H9 (cell line): ENCODE data around the gene NR1H2. TPM values are rescaled to one million over a fixed set of nuclear protein-coding genes. Genes with fewer than 3 reads are reported as not detected.

Source experiments
- DNase-seq: peaks from one replicate; pipeline ENCODE4 v3.0.0-alpha.2; 2017
- H2AFZ ChIP-seq: one replicate; pipeline ENCODE4 v1.6.1; 2013; ENCODE audit warnings: mild to moderate bottlenecking, low read length, control low read depth, moderate library complexity
- H2AK5ac ChIP-seq: 2 replicates; pipeline ENCODE4 v1.6.1; 2013; ENCODE audit warnings: low read length, control low read depth, mixed read lengths; ENCODE audit not compliant: insufficient read length
- H2BK120ac ChIP-seq: one replicate; pipeline ENCODE4 v1.6.1; 2013; ENCODE audit warnings: low read depth, mild to moderate bottlenecking, low read length, control low read depth, inconsistent platforms; ENCODE audit not compliant: poor library complexity, severe bottlenecking
- H2BK12ac ChIP-seq: 2 replicates; pipeline ENCODE4 v1.6.1; 2013; ENCODE audit warnings: low read length, control low read depth, mixed read lengths, low read depth; ENCODE audit not compliant: insufficient read length
- H2BK15ac ChIP-seq: 2 replicates; pipeline ENCODE4 v1.6.1; 2013; ENCODE audit warnings: low read depth, low read length, control low read depth
- H2BK20ac ChIP-seq: one replicate; pipeline ENCODE4 v1.6.1; 2013; ENCODE audit warnings: low read depth, mild to moderate bottlenecking, low read length, control low read depth, inconsistent platforms; ENCODE audit not compliant: poor library complexity, severe bottlenecking
- H2BK5ac ChIP-seq: 2 replicates; pipeline ENCODE4 v1.6.1; 2013; ENCODE audit warnings: low read length, control low read depth, mixed read lengths; ENCODE audit not compliant: insufficient read length
- H3K14ac ChIP-seq: 2 replicates; pipeline ENCODE4 v1.6.1; 2013; ENCODE audit warnings: low read length, control low read depth; ENCODE audit not compliant: insufficient read depth
- H3K18ac ChIP-seq: 2 replicates; pipeline ENCODE4 v1.6.1; 2013; ENCODE audit warnings: low read depth, mild to moderate bottlenecking, mixed read lengths, low read length, control low read depth; ENCODE audit not compliant: insufficient read length
- H3K23ac ChIP-seq: 2 replicates; pipeline ENCODE4 v1.6.1; 2013; ENCODE audit warnings: low read length, control low read depth, mixed read lengths, low read depth; ENCODE audit not compliant: insufficient read length
- H3K23me2 ChIP-seq: 2 replicates; pipeline ENCODE4 v1.6.1; 2013; ENCODE audit warnings: low read depth, mild to moderate bottlenecking, mixed read lengths, low read length, control low read depth; ENCODE audit not compliant: insufficient read length, poor library complexity, severe bottlenecking
- H3K27ac ChIP-seq: 2 replicates; pipeline ENCODE4 v1.5.1; 2013; ENCODE audit warnings: low read length, control low read depth, mixed read lengths, low read depth; ENCODE audit not compliant: insufficient read length
- H3K27me3 ChIP-seq: 2 replicates; pipeline ENCODE4 v1.6.1; 2013; ENCODE audit warnings: low read length, control low read depth, inconsistent platforms; ENCODE audit not compliant: insufficient read depth
- H3K4ac ChIP-seq: 2 replicates; pipeline ENCODE4 v1.6.1; 2013; ENCODE audit warnings: low read depth, mild to moderate bottlenecking, control low read depth, inconsistent platforms, low read length, moderate library complexity
- H3K4me1 ChIP-seq: 2 replicates; pipeline ENCODE4 v1.6.1; 2013; ENCODE audit warnings: low read length, control low read depth, inconsistent platforms; ENCODE audit not compliant: insufficient read depth
- H3K4me2 ChIP-seq: 2 replicates; pipeline ENCODE4 v1.6.1; 2013; ENCODE audit warnings: low read length, control low read depth, mixed read lengths; ENCODE audit not compliant: insufficient read length, insufficient read depth
- H3K56ac ChIP-seq: 2 replicates; pipeline ENCODE4 v1.6.1; 2013; ENCODE audit warnings: low read depth, mild to moderate bottlenecking, mixed read lengths, low read length, control low read depth; ENCODE audit not compliant: insufficient read length
- H3K79me1 ChIP-seq: 2 replicates; pipeline ENCODE4 v1.6.1; 2013; ENCODE audit warnings: low read depth, mild to moderate bottlenecking, moderate library complexity, low read length, control low read depth, inconsistent platforms; ENCODE audit not compliant: insufficient read depth, poor library complexity, severe bottlenecking
- H3K79me2 ChIP-seq: 2 replicates; pipeline ENCODE4 v1.6.1; 2013; ENCODE audit warnings: low read length, control low read depth, inconsistent platforms; ENCODE audit not compliant: insufficient read depth
- H3K9ac ChIP-seq: 2 replicates; pipeline ENCODE4 v1.6.1; 2013; ENCODE audit warnings: low read length, control low read depth, mixed read lengths; ENCODE audit not compliant: insufficient read length; ENCODE audit errors: extremely low read depth
- H3K9me3 ChIP-seq: one replicate; pipeline ENCODE4 v1.6.1; 2013; ENCODE audit warnings: low read depth, low read length, inconsistent platforms; ENCODE audit not compliant: control insufficient read depth
- H3T11ph ChIP-seq: one replicate; pipeline ENCODE4 v1.6.1; 2013; ENCODE audit warnings: mild to moderate bottlenecking, low read length, control low read depth, inconsistent platforms
- H4K20me1 ChIP-seq: one replicate; pipeline ENCODE4 v1.6.1; 2013; ENCODE audit not compliant: control insufficient read depth, insufficient read length, insufficient read depth
- H4K5ac ChIP-seq: 2 replicates; pipeline ENCODE4 v1.6.1; 2013; ENCODE audit warnings: low read depth, mild to moderate bottlenecking, mixed read lengths, low read length, control low read depth; ENCODE audit not compliant: insufficient read length
- H4K8ac ChIP-seq: replicated peaks from 2 replicates; pipeline ENCODE4 v1.6.1; 2013; ENCODE audit warnings: low read length, control low read depth, mixed read lengths, low read depth; ENCODE audit not compliant: insufficient read length
- H4K91ac ChIP-seq: 2 replicates; pipeline ENCODE4 v1.6.1; 2013; ENCODE audit warnings: low read depth, mild to moderate bottlenecking, moderate library complexity, mixed read lengths, low read length, control low read depth; ENCODE audit not compliant: insufficient read length
- H3K27ac Mint-ChIP-seq, 3 experiments: 2 replicates in 2 of 3; 3 replicates in 1 of 3; pipeline ENCODE4 v1.8.0; 2020 to 2021; ENCODE audit warnings: mixed read lengths in 3 of 3, mild to moderate bottlenecking in 1 of 3, moderate library complexity in 1 of 3
- H3K27me3 Mint-ChIP-seq: 2 replicates; pipeline ENCODE4 v1.8.0; 2021; ENCODE audit warnings: low read depth, mild to moderate bottlenecking, moderate library complexity, mixed read lengths
- H3K36me3 Mint-ChIP-seq, 3 experiments: 2 replicates in 2 of 3; 3 replicates in 1 of 3; pipeline ENCODE4 v1.8.0; 2020 to 2021; ENCODE audit warnings: low read depth in 3 of 3, mixed read lengths in 3 of 3; ENCODE audit not compliant: insufficient read depth in 1 of 3
- H3K4me1 Mint-ChIP-seq, 2 experiments: 2 replicates each; pipeline ENCODE4 v1.8.0; 2020; ENCODE audit warnings: mixed read lengths in 2 of 2
- H3K4me3 Mint-ChIP-seq, 2 experiments: 2 replicates in 1 of 2; 3 replicates in 1 of 2; pipeline ENCODE4 v1.8.0; 2020 to 2021; ENCODE audit warnings: mild to moderate bottlenecking in 2 of 2, mixed read lengths in 2 of 2, moderate library complexity in 1 of 2
- H3K9me3 Mint-ChIP-seq, 2 experiments: 2 replicates in 1 of 2; 3 replicates in 1 of 2; pipeline ENCODE4 v1.8.0; 2020; ENCODE audit warnings: mild to moderate bottlenecking in 2 of 2, mixed read lengths in 2 of 2, moderate library complexity in 1 of 2
- CTCF ChIP-seq: fragments of 200-600 bp; sonication (generic); conservative IDR thresholded peaks from 3 replicates; pipeline ENCODE4 v1.8.0; 2021; ENCODE audit warnings: antibody characterized with exemption, mild to moderate bottlenecking
- WGBS: extraction: QIAGEN DNeasy Blood & Tissue Kit; methylation state at CpG from one replicate; pipeline ENCODE4 v1.1.7; 2013; ENCODE audit warnings: missing lambda C conversion rate, low lambda C conversion rate, mixed read lengths; ENCODE audit not compliant: insufficient read length; ENCODE audit errors: extremely low coverage; 5-methylcytosine and 5-hydroxymethylcytosine counted together
- total RNA-seq: library from RNA; stranded (reverse); gene quantifications from 2 replicates; pipeline ENCODE4 v1.2.1, GENCODE V29; 2021

NR1H2 gene
- total RNA-seq, 1 experiment from 2014 or later = 33.2 TPM

GRCh38 chr19:50418176-50419021, 42.1 kb downstream of the NR1H2 start, which contains the start of gene SPIB:
Gene SPIB, plus strand, starts transcription at chr19:50418938. Its CDS starts 25 bp downstream, at chr19:50418963.
- Histone ChIP-seq H4K20me1 (no peaks in the 10 kb centered on the region), H3K18ac (no peak within 1 kb of the TSS), H3T11ph (no peak within 1 kb of the TSS), H3K9me3 (no peaks in the 10 kb centered on the region), H3K4me2 (peak within 1 kb of the TSS; percentile 93), H3K4ac (no peak within 1 kb of the TSS), H2BK20ac (no peak within 1 kb of the TSS), H3K79me2 (peaks cover 3% of the 10 kb centered on the region; the same call in 1 of the 2 replicates), H4K5ac (no peak within 1 kb of the TSS), H2BK120ac (no peak within 1 kb of the TSS), H2BK5ac (no peak within 1 kb of the TSS), H4K8ac (no peak within 1 kb of the TSS), H3K27me3 (no peaks in the 10 kb centered on the region), H4K91ac (no peak within 1 kb of the TSS), H2AFZ (no peak within 1 kb of the TSS), H3K23ac (no peak within 1 kb of the TSS), H2BK12ac (no peak within 1 kb of the TSS), H3K4me1 (no peaks in the 10 kb centered on the region), H3K23me2 (peaks cover 15% of the 10 kb centered on the region), H3K27ac (no peak within 1 kb of the TSS), H2BK15ac (no peak within 1 kb of the TSS), H3K56ac (no peak within 1 kb of the TSS), H3K9ac (no peak within 1 kb of the TSS), H3K79me1 (no peaks in the 10 kb centered on the region), H2AK5ac (no peak within 1 kb of the TSS), H3K14ac (peak within 1 kb of the TSS; percentile 64; the same call in 1 of the 2 replicates)
- DNase-seq = peak; percentile 33
- H3K9me3 Mint-ChIP-seq = peaks cover 0 to 3% of the 10 kb centered on the region in 2 experiments; a peak in 1 of 5 replicates
- peaks cover 24 to 29% of the 10 kb centered on the region in 2 experiments for H3K4me1 Mint-ChIP-seq
- H3K36me3 Mint-ChIP-seq = peaks cover 4 to 29% (median 7%) of the 10 kb centered on the region in 3 experiments; a peak in 5 of 7 replicates
- H3K4me3 Mint-ChIP-seq = peak within 1 kb of the TSS; percentile 77 to 90
- peaks cover 9% of the 10 kb centered on the region for H3K27me3 Mint-ChIP-seq
- TF ChIP-seq CTCF = no peak
- WGBS = no CpG with 5 or more reads among the region's 34 CpGs
- H3K27ac Mint-ChIP-seq = peak within 1 kb of the TSS in 2 of 3 experiments; percentile 74 to 76; a peak in 4 of 7 replicates
